BE2C (cell line): ENCODE measurements around the gene ACTBL2.

Source experiments
- DNase-seq: peaks from one replicate; pipeline ENCODE4 v3.0.0-alpha.2; 2020
- H3K27me3 ChIP-seq: fragments of 250-450 bp; sonication (Bioruptor Pico); 2 replicates; pipeline ENCODE4 v1.5.1; 2020; ENCODE audit warnings: mild to moderate bottlenecking
- H3K36me3 ChIP-seq: fragments of 250-450 bp; sonication (Bioruptor Pico); 2 replicates; pipeline ENCODE4 v1.5.1; 2020; ENCODE audit warnings: mild to moderate bottlenecking
- H3K4me1 ChIP-seq: fragments of 250-450 bp; sonication (Bioruptor Pico); 2 replicates; pipeline ENCODE4 v1.5.1; 2020
- H3K4me3 ChIP-seq: 2 replicates; pipeline ENCODE4 v1.5.1; 2011; ENCODE audit warnings: low read depth, low read length
- H3K9me3 ChIP-seq: fragments of 250-450 bp; sonication (Bioruptor Pico); 2 replicates; pipeline ENCODE4 v1.5.1; 2020
- TF ChIP-seq, protein P1 (sequence below): IDR thresholded peaks from 2 replicates; pipeline ENCODE4 v1.5.1; 2012; ENCODE audit warnings: mild to moderate bottlenecking, low read depth, low read length

Gene ACTBL2

DNA sequence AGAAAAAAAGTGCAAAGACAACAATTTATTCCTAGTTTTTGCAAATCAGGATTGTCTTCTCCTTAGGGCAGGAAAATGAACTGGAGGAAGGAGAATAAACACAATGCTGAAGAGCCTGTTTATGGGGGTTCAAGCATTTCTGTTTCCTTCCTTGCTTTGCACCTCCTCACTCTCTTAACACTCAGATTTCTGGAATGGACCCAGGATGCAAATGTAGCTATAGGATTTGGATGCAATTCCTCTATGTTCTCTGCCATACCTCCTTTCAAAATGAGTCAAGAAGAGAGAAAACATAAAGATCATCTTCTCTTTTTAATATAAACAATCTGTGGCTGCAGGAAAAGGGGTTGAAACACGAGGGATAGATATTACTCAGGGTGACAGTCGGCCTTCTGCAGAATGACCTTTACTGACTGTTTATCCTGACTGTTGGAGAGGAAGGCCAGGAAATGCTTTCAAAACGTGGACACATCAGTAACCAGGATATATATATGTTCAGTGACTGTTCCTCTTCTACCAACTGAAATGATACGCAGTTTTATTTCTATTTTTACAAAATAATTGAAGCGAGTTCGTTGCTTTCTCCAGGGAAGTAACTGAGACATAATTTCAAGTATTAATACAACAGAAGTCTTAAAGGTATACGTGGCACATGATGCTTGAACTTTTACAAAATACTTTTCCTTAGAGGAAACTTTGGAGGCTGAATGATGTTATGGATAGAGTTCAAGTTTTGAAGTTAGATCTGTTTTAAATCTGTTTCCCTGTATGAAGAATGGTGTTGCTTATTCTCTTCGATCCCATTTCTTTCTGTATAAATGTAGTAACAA is 44.4 kb downstream of the ACTBL2 start:
- Histone ChIP-seq H3K9me3 (no peaks in the 10 kb centered on the region), H3K36me3 (no peaks in the 10 kb centered on the region), H3K4me1 (peaks cover 15% of the 10 kb centered on the region), H3K4me3 (no peak overlapping the region), H3K27me3 (no peaks in the 10 kb centered on the region)
- no peak for DNase-seq
- TF ChIP-seq, protein P1, sequence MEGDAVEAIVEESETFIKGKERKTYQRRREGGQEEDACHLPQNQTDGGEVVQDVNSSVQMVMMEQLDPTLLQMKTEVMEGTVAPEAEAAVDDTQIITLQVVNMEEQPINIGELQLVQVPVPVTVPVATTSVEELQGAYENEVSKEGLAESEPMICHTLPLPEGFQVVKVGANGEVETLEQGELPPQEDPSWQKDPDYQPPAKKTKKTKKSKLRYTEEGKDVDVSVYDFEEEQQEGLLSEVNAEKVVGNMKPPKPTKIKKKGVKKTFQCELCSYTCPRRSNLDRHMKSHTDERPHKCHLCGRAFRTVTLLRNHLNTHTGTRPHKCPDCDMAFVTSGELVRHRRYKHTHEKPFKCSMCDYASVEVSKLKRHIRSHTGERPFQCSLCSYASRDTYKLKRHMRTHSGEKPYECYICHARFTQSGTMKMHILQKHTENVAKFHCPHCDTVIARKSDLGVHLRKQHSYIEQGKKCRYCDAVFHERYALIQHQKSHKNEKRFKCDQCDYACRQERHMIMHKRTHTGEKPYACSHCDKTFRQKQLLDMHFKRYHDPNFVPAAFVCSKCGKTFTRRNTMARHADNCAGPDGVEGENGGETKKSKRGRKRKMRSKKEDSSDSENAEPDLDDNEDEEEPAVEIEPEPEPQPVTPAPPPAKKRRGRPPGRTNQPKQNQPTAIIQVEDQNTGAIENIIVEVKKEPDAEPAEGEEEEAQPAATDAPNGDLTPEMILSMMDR, result no peak

DNA sequence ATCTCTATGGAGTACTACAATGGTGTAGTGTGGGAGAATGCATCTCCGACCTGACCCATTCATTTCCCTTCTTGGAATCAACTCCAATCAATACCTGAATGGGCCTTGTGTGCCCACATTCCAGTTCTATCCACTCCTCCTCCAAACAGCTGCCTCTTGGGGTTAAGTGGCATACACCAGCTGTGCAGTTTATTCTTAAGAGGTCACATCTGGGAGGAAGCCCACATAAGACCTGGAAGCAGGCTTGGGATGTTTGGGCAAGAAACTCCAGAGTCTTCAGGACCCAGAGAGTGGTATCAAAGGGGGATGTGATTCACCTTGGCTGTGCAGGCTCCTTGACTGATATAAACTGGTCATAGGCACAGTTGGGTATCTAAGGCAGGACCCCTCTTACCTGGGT is 46.0 kb downstream of the ACTBL2 start:
- TF ChIP-seq, protein P1, result no peak
- no peaks in the 10 kb centered on the region for H3K36me3 ChIP-seq
- peaks cover 6% of the 10 kb centered on the region for H3K4me1 ChIP-seq
- DNase-seq, result no peak
- no peaks in the 10 kb centered on the region for H3K9me3 ChIP-seq
- no peak overlapping the region for H3K4me3 ChIP-seq
- no peaks in the 10 kb centered on the region for H3K27me3 ChIP-seq

DNA sequence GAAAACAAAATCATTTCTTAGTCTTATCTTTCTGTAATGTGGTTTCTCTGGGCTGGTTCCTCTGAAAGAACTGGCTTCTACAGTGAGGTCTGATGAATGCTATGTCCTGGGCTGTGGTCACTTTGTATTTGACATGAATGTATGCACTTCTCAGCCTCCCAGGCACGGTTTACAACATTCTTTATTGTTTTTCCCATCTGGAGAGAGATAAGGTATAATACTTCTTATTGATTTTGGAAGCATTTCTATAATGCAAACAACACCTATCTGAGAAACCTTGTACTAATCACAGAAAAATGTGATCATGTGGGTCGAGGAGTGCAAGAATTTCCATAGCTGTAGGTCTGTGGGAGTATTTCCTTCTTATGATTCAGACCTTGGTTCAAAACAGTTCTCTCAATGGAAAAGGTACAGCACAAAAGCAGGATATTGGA is 46.9 kb downstream of the ACTBL2 start:
- no peak overlapping the region for H3K4me3 ChIP-seq
- H3K27me3 ChIP-seq, result no peaks in the 10 kb centered on the region
- H3K4me1 ChIP-seq, result no peaks in the 10 kb centered on the region
- H3K9me3 ChIP-seq, result no peaks in the 10 kb centered on the region
- H3K36me3 ChIP-seq, result no peaks in the 10 kb centered on the region
- TF ChIP-seq, protein P1, result no peak
- DNase-seq, result no peak

DNA sequence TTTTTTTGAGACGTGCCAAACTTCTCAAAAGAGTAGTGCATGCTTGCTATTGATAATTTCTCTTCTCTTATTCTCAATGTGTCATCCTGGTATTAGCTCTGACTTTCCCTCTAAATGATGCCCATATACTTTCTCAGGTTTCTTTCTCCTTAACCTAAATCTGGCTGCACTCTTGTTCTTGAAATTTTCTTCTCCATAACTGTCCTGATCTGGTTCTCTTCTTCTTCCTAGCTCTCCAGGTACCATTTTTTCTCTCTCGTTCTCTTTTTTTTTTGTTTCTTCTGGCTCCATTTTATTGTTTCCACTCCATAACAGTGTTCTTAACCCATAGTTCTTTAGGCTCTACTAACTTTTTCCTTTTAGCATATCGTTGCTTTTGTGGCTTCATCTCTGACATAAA is 47.9 kb downstream of the ACTBL2 start:
- Histone ChIP-seq H3K27me3 (no peaks in the 10 kb centered on the region), H3K36me3 (no peaks in the 10 kb centered on the region), H3K4me1 (no peaks in the 10 kb centered on the region), H3K9me3 (no peaks in the 10 kb centered on the region), H3K4me3 (no peak overlapping the region)
- DNase-seq, result no peak
- TF ChIP-seq, protein P1, result no peak

DNA sequence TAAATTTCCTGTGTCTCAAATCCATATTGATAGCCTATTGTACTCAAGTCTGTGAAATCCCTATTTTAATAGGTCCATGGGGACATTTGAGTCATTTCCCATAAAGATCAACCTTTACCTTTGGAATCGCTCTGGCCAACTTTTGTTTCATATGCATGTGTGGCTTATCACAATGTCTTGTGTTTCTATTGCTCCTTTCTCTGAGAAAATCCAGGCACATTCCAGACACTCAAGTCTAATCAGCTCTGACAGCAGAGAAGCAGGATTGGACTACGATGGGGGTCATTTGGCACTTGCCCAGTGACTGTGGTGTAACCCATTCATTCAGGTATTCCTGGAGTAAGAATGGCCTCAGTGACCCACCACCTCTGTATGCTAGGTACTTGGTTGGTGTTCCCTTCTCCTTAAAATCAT is 48.4 kb downstream of the ACTBL2 start:
- DNase-seq, result no peak

DNA sequence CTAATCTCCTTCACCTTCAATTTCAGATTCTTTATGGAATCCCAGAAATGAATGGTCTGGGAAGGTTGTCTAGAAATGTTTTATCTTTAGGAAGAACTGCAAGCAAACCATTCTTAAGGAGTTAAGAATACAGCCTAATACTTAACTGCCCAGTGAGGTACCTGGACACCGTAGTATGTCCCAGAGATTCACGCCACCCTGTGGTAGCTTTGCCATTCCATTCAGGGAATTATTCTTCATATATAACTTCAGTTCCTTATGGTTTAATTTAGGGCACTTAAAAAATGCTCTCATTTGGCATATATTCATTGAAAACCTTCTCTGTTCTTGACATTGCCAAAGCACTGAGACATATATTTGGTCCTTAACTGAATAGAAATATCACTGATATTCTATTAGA is 49.7 kb downstream of the ACTBL2 start:
- Histone ChIP-seq H3K9me3 (no peaks in the 10 kb centered on the region), H3K27me3 (no peaks in the 10 kb centered on the region), H3K4me3 (no peak overlapping the region), H3K36me3 (no peaks in the 10 kb centered on the region), H3K4me1 (no peaks in the 10 kb centered on the region)
- DNase-seq, result peak; percentile 25
- TF ChIP-seq, protein P1, result peak; percentile 56

More for the DNA sequence above, 48.4 kb downstream of the ACTBL2 start:
- TF ChIP-seq, protein P1, result no peak
- no peaks in the 10 kb centered on the region for H3K4me1 ChIP-seq
- H3K27me3 ChIP-seq, result no peaks in the 10 kb centered on the region
- H3K4me3 ChIP-seq, result no peak overlapping the region
- H3K36me3 ChIP-seq, result no peaks in the 10 kb centered on the region
- no peaks in the 10 kb centered on the region for H3K9me3 ChIP-seq
